Measurements from ENCODE around the gene RELN. TPM values are rescaled to one million over a fixed set of nuclear protein-coding genes. Genes with fewer than 3 reads are reported as not detected.

Gene RELN
- total RNA-seq, 2 donors from 2014 or later = 6.9 to 8.0 TPM

GRCh38 chr7:103805346-103805745 is 184.1 kb downstream of the RELN start:
- Histone ChIP-seq H3K36me3 (no peaks in the 10 kb centered on the region), H3K27me3 (no peaks in the 10 kb centered on the region), H3K4me1 (no peaks in the 10 kb centered on the region), H3K9me3 (no peaks in the 10 kb centered on the region), H3K27ac (no peak overlapping the region), H3K4me3 (no peak overlapping the region)
- TF ChIP-seq CTCF (IDR thresholded peaks at IDR 0.05) = no peak
- DNase-seq (ENCODE audit: low spot score) = no peak

- no peaks in the 10 kb centered on the region for H3K9me3 ChIP-seq
- no peaks in the 10 kb centered on the region for H3K27me3 ChIP-seq
- H3K4me1 ChIP-seq = no peaks in the 10 kb centered on the region
- no peak overlapping the region for H3K4me3 ChIP-seq
- DNase-seq (ENCODE audit: low spot score) = no peak
- no peak for TF ChIP-seq CTCF (IDR thresholded peaks at IDR 0.05)
- no peaks in the 10 kb centered on the region for H3K36me3 ChIP-seq
- H3K27ac ChIP-seq = no peak overlapping the region
Observed at GRCh38 chr7:103803631-103804030, 185.8 kb downstream of the RELN start.

GRCh38 chr7:103799298-103799697 is 190.2 kb downstream of the RELN start:
- Histone ChIP-seq H3K36me3 (no peaks in the 10 kb centered on the region), H3K4me1 (no peaks in the 10 kb centered on the region), H3K4me3 (no peak overlapping the region), H3K9me3 (no peaks in the 10 kb centered on the region), H3K27ac (no peak overlapping the region), H3K27me3 (no peaks in the 10 kb centered on the region)
- TF ChIP-seq CTCF (IDR thresholded peaks at IDR 0.05) = no peak
- no peak for DNase-seq (ENCODE audit: low spot score)

- no peaks in the 10 kb centered on the region for H3K27me3 ChIP-seq
- no peak overlapping the region for H3K4me3 ChIP-seq
- H3K4me1 ChIP-seq = no peaks in the 10 kb centered on the region
- H3K27ac ChIP-seq = no peak overlapping the region
- TF ChIP-seq CTCF (IDR thresholded peaks at IDR 0.05) = no peak
- no peaks in the 10 kb centered on the region for H3K9me3 ChIP-seq
- H3K36me3 ChIP-seq = no peaks in the 10 kb centered on the region
- DNase-seq (ENCODE audit: low spot score) = no peak
Observed at GRCh38 chr7:103797647-103798307, 191.7 kb downstream of the RELN start.

GRCh38 chr7:103796327-103796962 is 193.0 kb downstream of the RELN start:
- TF ChIP-seq CTCF (IDR thresholded peaks at IDR 0.05) = no peak
- Histone ChIP-seq H3K9me3 (no peaks in the 10 kb centered on the region), H3K27me3 (no peaks in the 10 kb centered on the region), H3K4me1 (no peaks in the 10 kb centered on the region), H3K36me3 (no peaks in the 10 kb centered on the region), H3K4me3 (no peak overlapping the region), H3K27ac (no peak overlapping the region)
- DNase-seq (ENCODE audit: low spot score) = no peak
